DND-41 (cell line): ENCODE results near the gene FUZ.

Experiments
- EZH2 ChIP-seq: IDR thresholded peaks from 3 replicates; pipeline ENCODE4 v1.6.1; 2012; ENCODE audit warnings: borderline replicate concordance, low read depth, mild to moderate bottlenecking, moderate library complexity, low read length, inconsistent platforms; ENCODE audit not compliant: severe bottlenecking
- TF ChIP-seq, protein P1 (sequence below): IDR thresholded peaks from 2 replicates; pipeline ENCODE4 v1.5.1; 2012; ENCODE audit warnings: borderline replicate concordance, low read length, moderate library complexity, mild to moderate bottlenecking; ENCODE audit not compliant: poor library complexity, severe bottlenecking; ENCODE audit errors: extremely low read depth

DNA sequence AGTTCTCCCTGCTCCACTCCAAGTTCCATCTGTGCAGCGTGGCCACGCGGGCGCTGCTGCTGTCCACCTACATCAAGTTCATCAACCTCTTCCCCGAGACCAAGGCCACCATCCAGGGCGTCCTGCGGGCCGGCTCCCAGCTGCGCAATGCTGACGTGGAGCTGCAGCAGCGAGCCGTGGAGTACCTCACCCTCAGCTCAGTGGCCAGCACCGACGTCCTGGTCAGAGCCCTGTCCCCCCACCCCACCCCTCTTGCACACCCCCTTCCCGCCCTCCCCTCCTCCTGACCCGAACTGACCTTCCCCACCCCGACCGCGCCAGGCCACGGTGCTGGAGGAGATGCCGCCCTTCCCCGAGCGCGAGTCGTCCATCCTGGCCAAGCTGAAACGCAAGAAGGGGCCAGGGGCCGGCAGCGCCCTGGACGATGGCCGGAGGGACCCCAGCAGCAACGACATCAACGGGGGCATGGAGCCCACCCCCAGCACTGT, 11.6 kb downstream of the FUZ start:
- TF ChIP-seq, protein P1, sequence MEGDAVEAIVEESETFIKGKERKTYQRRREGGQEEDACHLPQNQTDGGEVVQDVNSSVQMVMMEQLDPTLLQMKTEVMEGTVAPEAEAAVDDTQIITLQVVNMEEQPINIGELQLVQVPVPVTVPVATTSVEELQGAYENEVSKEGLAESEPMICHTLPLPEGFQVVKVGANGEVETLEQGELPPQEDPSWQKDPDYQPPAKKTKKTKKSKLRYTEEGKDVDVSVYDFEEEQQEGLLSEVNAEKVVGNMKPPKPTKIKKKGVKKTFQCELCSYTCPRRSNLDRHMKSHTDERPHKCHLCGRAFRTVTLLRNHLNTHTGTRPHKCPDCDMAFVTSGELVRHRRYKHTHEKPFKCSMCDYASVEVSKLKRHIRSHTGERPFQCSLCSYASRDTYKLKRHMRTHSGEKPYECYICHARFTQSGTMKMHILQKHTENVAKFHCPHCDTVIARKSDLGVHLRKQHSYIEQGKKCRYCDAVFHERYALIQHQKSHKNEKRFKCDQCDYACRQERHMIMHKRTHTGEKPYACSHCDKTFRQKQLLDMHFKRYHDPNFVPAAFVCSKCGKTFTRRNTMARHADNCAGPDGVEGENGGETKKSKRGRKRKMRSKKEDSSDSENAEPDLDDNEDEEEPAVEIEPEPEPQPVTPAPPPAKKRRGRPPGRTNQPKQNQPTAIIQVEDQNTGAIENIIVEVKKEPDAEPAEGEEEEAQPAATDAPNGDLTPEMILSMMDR, result no peak
- TF ChIP-seq EZH2, result no peak
